Measurements from ENCODE around the gene HDAC8.

DNA sequence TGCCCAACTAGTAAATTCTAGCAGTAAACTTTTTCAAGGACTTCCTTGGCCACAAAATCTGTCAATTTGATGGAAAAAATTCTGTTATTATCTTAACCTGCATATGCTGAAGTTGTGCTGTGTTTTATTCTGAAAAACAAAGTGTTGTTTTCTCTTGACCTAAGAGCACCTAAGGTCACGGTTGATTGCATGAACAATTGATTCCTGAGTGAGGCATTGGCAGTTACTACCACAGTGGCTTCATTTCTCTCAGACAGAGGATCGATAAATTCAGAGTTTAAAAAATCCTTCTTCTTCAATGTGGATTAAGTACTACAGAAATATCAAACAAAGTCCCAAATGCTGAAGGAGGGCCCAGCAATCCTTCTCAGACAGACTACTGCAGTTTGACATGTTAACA lies 6.2 kb downstream of the HDAC8 start:
- TF ChIP-seq POLR2A (IDR thresholded peaks at IDR 0.05; ENCODE audit: low read depth) (no peak), POLR2AphosphoS5 (IDR thresholded peaks at IDR 0.05) (no peak)
- TF ChIP-seq, protein P1, sequence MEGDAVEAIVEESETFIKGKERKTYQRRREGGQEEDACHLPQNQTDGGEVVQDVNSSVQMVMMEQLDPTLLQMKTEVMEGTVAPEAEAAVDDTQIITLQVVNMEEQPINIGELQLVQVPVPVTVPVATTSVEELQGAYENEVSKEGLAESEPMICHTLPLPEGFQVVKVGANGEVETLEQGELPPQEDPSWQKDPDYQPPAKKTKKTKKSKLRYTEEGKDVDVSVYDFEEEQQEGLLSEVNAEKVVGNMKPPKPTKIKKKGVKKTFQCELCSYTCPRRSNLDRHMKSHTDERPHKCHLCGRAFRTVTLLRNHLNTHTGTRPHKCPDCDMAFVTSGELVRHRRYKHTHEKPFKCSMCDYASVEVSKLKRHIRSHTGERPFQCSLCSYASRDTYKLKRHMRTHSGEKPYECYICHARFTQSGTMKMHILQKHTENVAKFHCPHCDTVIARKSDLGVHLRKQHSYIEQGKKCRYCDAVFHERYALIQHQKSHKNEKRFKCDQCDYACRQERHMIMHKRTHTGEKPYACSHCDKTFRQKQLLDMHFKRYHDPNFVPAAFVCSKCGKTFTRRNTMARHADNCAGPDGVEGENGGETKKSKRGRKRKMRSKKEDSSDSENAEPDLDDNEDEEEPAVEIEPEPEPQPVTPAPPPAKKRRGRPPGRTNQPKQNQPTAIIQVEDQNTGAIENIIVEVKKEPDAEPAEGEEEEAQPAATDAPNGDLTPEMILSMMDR (IDR thresholded peaks at IDR 0.05): no peak
